ENCODE results near the gene RETREG2. TPM values are rescaled to one million over a fixed set of nuclear protein-coding genes. Genes with fewer than 3 reads are reported as not detected.

RETREG2 gene
- total RNA-seq, 1 experiment from 2014 or later, result 59.5 TPM

DNA sequence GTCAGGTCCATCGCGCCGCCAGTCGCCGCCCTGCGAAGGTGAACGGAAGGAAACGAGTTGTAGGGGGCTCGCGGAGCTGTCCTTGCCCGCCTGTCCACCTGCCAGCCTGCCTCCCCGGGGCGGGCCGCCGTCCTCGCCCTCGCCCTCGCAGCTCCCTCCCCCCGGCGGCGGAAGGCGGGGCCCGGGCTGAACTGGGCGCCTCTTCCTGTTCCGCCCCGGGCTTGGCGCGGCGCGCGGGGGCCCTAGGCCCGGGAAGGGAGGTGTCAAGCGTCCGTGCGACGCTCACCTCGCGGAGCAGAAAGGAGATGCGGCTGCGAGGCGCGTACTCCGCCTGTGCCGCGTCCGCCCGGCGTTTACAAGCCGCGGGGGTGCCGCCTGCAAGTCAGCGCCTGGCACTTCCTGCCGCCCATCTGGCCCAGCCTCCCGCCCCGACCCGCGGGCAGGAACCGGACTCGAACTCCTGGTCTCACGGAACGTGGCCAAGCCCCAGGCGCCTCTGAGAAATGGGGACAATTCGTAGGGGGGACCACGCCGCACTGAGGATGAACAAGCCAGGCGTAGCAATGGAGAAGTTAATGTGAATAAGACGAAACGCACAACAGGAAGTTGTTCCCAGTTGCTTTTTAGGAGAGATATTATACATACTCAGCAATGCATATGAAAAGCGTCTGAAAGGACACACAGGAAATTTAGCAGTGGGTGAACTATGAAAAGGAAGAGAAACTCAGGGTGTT, 1.1 kb upstream of the RETREG2 start, which contains the start of gene CNPPD1:
Gene CNPPD1, minus strand, starts transcription at position 108 of the 734 bp plus-strand sequence. Its CDS starts 97 bp downstream, at position 11.
- POLR2A ChIA-PET, result interaction anchor here (0.6 to 1.4 kb wide), 11 partner anchors 13 to 211 kb away, joined by 3 to 13 read pairs (median 6); partner anchors contain the start of genes ABCB6, DNAJB2, DNPEP and GLB1L
- Histone ChIP-seq H3K4me1 (peaks cover 12% of the 10 kb centered on the region), H3K4me3 (ENCODE audit: low read depth, low read length) (peak within 1 kb of the TSS; percentile 93), H3K9me3 (no peaks in the 10 kb centered on the region), H3K36me3 (ENCODE audit: control insufficient read depth, insufficient read depth, low read length) (peaks cover 16% of the 10 kb centered on the region), H3K27me3 (replicated peaks; ENCODE audit: control insufficient read depth, insufficient read depth, low read length) (no peaks in the 10 kb centered on the region; the same call in 1 of the 2 replicates)
- Mint-ChIP-seq H3K9me3 (ENCODE audit: unreplicated experiment) (no peaks in the 10 kb centered on the region), H3K27ac (ENCODE audit: unreplicated experiment) (peak within 1 kb of the TSS; percentile 89), H3K36me3 (ENCODE audit: insufficient read depth, unreplicated experiment) (peaks cover 37% of the 10 kb centered on the region), H3K27me3 (ENCODE audit: insufficient read depth, unreplicated experiment) (no peaks in the 10 kb centered on the region), H3K4me1 (ENCODE audit: low read depth, unreplicated experiment) (peaks cover 18% of the 10 kb centered on the region), H3K4me3 (ENCODE audit: unreplicated experiment) (peak within 1 kb of the TSS; percentile 90)
- intact Hi-C loops (cut with micrococcal nuclease; ENCODE audit: unreplicated experiment), result loop anchor here (1.0 to 5.0 kb wide), 4 partner anchors 17 to 210 kb away; partner anchors contain the start of genes ABCB6, DNAJB2, DNPEP and NHEJ1
- DNase-seq, result peak; percentile 89 to 94
- CTCF ChIA-PET, result interaction anchor here (0.6 to 2.0 kb wide), 9 partner anchors 29 to 210 kb away, joined by 3 to 13 read pairs (median 4); partner anchors contain the start of genes ANKZF1, ATG9A and ZFAND2B
- TF ChIP-seq, protein P1, sequence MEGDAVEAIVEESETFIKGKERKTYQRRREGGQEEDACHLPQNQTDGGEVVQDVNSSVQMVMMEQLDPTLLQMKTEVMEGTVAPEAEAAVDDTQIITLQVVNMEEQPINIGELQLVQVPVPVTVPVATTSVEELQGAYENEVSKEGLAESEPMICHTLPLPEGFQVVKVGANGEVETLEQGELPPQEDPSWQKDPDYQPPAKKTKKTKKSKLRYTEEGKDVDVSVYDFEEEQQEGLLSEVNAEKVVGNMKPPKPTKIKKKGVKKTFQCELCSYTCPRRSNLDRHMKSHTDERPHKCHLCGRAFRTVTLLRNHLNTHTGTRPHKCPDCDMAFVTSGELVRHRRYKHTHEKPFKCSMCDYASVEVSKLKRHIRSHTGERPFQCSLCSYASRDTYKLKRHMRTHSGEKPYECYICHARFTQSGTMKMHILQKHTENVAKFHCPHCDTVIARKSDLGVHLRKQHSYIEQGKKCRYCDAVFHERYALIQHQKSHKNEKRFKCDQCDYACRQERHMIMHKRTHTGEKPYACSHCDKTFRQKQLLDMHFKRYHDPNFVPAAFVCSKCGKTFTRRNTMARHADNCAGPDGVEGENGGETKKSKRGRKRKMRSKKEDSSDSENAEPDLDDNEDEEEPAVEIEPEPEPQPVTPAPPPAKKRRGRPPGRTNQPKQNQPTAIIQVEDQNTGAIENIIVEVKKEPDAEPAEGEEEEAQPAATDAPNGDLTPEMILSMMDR (IDR thresholded peaks at IDR 0.05; ENCODE audit: insufficient read depth in 1 of 2, low read depth in 1 of 2, low read length in 1 of 2, severe bottlenecking in 1 of 2, unreplicated experiment in 1 of 2), result no peak
- BruUV-seq (replicated peaks), result TSS peak; percentile 41

DNA sequence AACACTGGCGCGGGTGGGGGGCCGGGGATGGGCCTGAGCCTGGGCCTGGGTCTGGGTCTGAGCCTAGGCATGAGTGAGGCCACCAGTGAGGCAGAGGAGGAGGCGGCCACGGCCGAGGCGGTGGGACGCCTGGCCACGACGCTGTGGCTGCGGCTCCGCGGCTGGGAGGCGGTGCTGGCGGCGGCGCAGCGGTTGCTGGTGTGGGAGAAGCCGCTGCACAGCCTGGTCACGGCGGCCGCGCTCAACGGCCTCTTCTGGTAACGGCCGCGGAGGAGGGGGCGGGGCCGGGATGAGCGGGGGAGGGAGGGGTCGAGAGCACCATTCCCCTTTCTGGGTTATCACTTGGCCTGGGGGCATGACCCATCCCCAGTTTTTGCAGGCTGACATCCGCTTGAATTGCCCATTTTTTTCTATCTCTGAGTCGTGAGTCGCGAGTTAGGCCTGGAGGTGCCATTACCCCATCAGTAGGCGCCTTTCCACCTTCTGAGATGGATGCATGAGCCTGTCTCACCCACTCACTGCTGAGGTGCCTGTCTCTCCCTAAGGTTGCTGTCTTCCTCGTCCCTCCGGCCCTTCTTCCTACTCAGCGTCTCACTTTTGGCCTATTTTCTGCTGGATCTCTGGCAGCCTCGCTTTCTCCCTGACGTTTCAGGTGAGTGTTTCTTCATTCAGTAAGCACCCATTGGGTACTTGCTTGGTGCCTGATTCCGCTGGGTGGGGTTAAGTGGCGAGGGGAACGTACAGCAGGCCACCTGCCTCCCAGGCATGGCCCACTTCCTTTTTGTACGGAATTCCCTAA, 501 bp downstream of the RETREG2 start:
- intact Hi-C loops (cut with micrococcal nuclease; ENCODE audit: unreplicated experiment), result loop anchor here (1.0 to 5.0 kb wide), 2 partner anchors 28 to 99 kb away; partner anchors contain the start of genes DNAJB2 and ZFAND2B
- Mint-ChIP-seq H3K27me3 (ENCODE audit: insufficient read depth, unreplicated experiment) (no peaks in the 10 kb centered on the region), H3K9me3 (ENCODE audit: unreplicated experiment) (no peaks in the 10 kb centered on the region), H3K4me3 (ENCODE audit: unreplicated experiment) (peak overlapping the region; percentile 90), H3K27ac (ENCODE audit: unreplicated experiment) (peak overlapping the region; percentile 85), H3K36me3 (ENCODE audit: insufficient read depth, unreplicated experiment) (peaks cover 46% of the 10 kb centered on the region), H3K4me1 (ENCODE audit: low read depth, unreplicated experiment) (peaks cover 18% of the 10 kb centered on the region)
- Histone ChIP-seq H3K27me3 (replicated peaks; ENCODE audit: control insufficient read depth, insufficient read depth, low read length) (no peaks in the 10 kb centered on the region; the same call in 1 of the 2 replicates), H3K4me1 (peaks cover 12% of the 10 kb centered on the region), H3K9me3 (no peaks in the 10 kb centered on the region), H3K36me3 (ENCODE audit: control insufficient read depth, insufficient read depth, low read length) (peaks cover 14% of the 10 kb centered on the region), H3K4me3 (ENCODE audit: low read depth, low read length) (peak overlapping the region; percentile 93)
- CTCF ChIA-PET, result no interaction called here
- BruUV-seq (replicated peaks), result no TSS peak
- DNase-seq, result peak; percentile 56 to 63
- POLR2A ChIA-PET, result no interaction called here
- TF ChIP-seq, protein P1 (IDR thresholded peaks at IDR 0.05; ENCODE audit: insufficient read depth in 1 of 2, low read depth in 1 of 2, low read length in 1 of 2, severe bottlenecking in 1 of 2, unreplicated experiment in 1 of 2), result peak in 1 of 2 experiments; percentile 5
